ENCODE results near the gene PLA2G2D.

PLA2G2D gene

DNA sequence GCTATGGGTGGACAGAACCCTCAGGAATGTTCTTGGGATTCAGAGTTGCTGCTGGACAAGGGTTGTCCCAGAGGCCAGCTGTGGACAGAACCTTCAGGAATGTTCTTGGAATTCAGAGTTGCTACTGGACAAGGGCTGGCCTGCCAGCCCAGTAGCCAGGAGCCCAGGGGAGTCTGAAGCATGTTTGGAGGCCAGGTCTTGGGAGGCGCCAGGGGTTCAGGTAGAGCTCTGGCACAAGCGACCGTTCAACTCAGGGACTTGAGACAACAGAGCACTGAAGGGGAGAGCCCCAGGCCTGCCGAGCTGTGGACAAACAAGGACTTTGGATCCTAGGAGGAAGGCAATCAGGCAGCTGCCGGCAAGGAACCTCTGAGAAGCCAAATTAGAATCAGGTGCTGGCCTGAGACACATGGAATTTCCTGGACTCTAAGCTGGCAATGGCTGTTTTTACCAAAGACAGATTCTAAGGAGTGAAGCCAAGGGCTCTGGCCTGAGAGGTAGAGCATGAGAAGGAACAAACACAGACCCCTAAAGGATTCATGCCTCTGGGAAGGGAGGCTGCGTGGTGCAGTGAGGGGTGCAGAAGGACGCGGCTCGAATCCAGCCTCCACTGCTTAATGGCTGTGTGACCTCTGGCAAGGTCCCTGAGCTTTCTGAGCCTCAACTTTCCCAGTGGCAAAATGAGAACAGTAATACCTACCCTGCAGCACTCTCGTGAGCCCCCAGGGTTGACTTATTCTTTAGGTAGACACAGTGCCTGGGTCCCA lies 36.0 kb downstream of the PLA2G2D start:
- no peak for DNase-seq

DNA sequence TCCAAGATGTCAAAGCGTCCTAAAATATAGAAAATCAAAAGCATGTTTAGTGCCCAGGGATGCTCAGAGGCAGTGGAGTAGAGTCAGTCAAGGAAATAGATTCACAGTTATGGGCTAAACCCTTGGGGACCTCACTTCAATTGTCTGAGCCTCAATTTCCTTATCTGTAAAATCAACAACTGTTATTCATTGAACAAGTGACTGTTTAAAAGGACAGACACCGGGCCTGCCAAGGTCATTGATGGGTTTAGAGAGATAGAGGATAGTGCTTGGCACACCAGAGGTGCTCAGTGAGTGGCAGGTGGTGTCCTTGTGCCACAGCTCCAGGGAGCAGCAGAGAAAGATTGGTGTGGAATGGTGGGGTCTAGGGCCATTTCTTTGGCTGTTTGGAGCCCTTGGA lies 36.6 kb downstream of the PLA2G2D start:
- DNase-seq: no peak

DNA sequence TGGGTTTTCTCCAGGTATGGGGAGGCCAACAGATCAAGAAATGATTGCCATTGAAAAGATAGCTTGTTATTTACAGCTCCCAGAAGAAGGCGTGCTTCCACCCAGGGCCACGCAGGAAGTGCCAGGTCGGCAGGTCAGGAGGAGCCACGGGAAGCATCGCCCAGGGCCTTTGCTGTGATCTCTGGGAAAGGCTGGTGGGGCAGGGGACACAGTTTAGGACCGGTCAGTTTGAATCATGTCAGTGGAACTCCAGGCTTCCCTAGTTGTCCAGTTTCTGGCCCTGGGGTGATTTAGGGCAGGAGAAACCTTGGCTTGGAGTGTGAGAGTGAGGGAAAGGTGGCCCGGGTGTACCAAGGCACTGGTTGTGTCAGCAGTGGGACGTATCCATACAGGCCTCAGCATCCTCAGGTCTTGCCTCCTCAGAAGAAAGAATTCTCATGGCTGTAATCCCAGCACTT lies 38.0 kb downstream of the PLA2G2D start:
- no peak for DNase-seq

DNA sequence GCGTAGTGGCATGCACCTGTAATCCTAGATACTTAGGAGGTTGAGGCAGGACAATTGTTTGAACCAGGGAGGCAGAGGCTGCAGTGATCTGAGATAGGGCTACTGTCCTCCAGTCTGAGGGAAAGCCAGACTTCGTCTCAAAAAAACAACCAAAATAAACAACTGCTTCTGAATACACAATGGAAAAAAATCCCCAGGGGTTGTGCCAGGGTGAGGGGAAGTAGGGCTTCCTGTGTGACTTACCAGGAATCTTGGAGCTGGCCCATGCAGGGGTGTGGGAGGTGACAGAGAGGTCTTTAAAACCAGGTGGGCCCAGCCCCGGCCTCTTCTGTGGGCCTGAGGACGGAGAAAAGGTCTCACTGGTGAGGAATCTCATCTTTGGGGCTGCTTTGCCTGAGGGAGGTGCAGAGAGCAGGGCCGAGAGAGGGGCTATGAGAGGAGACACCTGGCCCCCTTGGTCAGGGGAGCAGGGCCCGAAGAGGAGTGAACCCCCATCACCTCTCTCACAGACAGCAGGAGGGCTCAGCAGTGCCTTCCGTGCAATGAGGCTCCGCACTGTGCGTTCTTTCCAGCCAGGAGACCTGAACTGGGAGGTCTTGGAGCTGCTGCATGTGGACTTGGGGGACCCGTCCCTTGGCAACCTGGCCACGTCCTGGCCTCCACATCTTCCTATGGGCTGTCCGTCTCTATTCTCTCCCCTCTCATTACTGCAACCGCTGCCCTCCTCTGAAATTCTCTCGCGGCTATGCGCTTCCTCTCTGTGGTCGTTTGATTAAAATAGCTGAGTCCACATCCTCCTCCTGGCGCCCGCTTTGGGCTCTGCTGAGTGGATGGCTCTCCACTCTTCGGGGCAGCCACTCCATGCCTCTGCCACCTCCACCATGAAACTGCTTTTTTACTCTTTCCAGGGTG lies 38.6 kb downstream of the PLA2G2D start:
- DNase-seq: no peak

DNA sequence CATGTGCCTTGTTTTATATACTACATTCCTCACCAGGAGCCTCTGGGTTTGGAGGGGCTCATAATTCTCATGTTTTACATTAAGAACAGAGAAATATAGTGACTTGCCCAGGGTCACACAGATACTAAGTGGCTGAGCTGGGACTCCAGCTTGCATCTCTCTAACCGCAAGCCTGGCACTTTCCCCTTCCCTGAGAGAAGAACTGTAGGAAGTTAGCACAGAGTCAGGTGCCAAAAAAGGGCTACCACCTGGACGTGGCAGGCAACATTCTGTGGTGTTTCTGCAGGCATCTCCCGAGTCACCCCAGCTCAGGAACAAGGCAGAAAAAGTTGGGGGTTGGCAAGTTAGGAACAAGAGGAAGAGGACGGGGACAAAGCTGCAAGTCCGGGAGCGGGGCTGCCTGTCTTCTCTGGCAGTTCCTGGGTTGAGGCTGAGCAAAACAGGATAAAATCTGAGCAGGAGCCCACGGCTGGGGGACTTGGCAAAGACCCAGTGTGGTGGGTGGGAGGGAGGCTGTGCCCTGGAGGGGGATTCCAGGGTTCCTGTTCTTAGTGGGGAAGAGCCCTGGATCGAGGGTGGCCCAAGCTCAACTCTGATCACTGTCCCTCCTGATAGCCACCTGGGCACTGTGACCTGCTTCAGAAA lies 39.6 kb downstream of the PLA2G2D start:
- no peak for DNase-seq

DNA sequence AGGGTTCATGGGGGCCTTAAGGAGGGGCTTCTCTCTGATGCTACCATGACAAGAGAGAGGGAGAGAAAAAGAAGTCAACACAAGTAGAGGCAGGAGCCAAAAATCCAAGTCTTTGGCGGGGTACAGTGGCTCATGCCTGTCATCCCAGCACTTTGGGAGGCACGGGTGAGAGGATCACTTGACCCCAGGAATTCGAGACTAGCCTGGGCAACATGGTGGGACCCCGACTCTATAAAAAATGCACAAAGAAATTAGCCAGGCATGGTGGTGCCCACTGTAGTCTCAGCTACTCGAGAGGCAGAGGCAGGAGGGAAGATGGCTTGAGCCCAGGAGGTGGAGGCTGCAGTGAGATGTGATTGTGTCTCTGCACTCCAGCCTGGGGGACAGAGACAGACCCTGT lies 40.6 kb downstream of the PLA2G2D start:
- no peak for DNase-seq

DNA sequence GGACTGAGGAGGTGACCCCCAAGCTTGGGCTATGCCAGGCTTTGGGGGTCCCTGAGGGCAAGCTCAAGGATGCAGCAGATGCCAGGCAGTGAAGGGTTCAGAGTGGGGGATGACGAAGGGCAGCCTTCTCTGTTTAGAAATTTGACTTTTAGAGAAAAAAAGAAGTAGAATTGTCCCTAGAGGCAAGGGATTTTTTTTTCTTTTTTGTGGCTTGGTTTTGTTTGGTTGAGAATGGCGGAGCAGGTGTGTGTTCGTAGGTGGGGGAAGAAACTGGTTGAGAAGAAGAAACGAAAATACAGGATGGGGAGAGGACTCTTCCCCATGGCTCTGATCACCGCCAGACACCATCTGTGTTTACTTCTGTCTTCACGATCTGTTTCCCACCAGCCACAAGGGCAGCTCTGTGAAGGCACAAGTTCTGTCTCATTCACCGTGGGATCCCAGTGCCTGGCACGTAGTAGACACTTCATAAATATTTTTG lies 41.1 kb downstream of the PLA2G2D start:
- no peak for DNase-seq

DNA sequence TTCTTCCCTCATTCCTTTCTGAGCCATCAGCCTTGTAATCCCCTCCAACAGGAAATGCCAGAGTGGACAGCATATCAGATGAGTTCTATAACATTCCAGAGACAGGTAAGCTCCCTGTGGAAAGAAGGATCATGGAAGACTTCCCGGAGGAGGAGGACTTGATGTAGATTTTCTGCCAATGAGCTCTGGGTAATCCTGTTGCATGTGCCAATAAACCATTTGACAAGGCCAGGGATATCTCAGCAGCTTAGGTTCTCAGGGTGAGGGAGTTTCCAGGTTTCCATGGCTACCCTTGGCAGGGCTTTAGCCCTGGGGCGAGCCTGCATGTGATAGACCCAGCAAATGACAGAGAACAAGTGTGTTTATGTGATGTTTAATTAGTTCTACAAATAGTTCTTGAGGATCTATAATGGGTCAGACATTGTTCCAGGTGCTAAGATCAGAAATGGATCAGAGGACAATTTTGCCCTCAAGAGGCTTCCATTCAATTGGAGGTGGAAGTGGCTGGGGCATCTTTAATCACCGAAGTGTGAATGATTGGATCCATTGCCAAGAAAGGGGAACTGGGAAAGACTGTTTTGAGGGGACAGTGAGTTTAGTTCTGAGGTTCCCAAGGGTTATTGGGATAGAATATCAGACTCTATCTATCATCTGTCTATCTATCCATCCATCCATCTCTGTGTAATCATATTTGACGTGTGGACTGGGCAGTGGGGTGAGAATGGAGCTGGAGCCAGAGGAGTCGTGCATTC lies 42.5 kb downstream of the PLA2G2D start:
- no peak for DNase-seq

DNA sequence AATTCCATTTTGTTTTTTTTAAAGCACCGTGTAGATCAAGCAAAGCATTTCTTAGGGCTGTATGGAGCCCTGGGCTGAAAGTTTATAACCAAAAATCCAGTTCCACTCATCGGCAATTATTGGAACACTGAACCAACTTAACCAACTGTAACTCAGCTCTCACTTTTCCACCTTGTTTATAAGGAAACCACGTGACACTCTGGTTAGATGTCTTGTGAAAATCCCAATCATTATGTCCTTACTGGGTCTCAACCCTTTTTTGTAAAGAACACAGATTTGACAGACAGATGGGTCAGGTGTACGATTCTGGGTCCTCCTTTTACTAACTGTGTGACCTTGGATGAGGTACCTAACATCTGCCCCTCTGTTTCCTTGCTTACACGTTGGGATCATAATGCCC lies 43.1 kb downstream of the PLA2G2D start:
- DNase-seq: no peak

DNA sequence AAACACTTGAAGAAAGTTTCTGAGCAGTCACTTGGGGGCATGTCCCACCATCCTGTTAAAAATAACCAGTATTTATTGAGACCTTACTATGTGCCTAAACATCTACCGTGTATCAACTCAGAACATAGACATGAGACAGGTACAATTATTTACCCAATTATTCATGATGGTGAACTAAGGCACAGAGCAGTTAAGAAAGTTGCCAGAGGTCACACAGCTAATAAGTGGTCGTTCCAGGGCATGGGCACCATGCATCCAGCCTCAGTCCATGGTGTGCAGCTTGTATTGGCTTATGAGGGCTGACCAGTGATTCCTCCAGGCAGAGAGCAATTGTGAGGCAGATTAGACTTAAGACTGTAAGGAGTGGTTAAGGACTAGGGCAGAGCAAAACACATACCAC lies 44.0 kb downstream of the PLA2G2D start:
- DNase-seq: no peak

DNA sequence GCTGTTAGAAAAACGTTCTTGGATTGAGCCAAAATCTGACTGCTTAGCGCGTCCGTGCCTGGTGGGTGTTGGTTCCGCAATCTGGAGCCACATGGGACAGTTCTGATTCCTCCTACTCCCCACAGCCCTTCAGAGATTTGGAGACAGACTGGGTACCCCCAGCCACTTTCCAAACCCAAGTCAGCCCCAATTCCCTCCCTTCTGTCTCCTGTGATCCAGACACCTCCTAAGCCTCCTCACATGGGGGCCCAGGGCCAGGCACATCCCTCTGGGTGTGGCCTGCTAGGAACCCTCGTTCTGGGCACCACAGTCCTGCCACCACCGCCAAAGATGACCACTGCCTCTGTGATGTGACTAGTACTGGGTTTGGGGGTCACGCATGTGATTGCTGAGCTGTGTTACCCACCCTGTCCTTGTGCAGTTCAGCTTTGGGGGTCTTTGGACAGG lies 44.6 kb downstream of the PLA2G2D start:
- no peak for DNase-seq

DNA sequence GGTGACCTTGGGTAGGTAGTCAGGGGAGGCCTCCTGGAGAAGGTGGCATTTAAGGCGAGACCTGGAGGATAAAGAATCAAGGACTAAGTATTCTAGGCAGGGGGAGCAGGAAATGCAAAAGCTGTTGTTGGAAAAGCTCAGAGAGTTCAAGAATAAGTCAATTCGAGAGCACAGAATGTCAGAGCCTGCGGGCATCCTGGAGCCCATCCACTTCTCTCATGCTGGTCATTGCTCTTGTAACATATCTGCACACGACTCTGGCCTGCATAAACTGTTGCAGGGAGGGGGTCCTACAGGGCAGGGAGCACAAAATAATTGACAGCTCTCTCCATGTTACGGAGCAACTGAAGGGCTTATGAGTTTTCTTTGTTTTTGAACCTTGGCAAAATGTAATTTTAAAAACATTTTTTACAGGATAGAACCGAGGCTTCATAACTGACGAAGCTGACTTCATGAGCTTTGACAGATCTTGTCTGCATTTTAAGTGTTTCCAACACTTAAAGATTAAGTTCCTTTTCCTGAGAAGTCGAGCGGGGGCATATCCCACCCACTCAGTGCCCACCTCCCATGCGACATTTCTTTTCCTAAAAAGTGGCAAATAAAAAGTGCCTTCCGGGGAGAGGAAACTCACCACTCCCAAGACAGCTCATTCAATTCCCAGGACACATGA lies 45.1 kb downstream of the PLA2G2D start:
- no peak for DNase-seq

DNA sequence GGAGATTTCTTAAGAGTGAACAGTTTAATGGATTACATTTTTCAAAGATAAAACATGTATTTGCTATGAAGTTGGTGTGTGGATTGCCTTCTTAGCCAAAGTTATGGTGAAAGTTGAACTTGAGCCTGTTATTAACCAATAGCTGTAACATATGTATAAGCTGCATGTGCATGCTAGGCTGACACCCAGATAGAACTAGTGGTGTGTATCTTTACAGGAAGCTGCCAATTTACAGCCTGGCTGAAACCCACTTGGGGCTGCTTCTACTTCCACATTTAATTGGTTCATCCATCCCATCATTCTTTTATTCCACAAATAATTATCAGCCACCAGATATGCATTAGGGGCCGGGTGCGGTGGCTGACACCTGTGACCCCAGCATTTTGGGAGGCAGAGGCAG lies 46.1 kb downstream of the PLA2G2D start:
- no peak for DNase-seq

DNA sequence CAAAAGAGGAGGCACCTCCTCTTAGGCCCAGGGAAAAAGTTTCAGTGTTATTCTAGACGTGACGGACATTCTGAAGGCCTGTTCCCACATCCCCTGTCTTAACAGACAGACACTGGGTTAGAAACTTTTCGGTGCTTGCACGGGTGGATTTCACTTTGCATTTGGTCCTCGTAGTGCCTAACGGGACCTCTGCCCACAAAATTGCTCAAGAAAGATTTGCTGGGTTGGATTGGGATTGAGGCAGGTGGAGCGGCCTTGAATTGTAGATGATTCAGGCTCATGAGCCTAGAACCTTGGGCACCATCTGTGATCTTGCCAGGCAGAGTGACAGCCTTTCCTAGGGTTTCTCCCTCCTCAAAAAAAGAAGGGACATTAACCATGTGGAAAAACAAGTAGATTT lies 46.6 kb downstream of the PLA2G2D start:
- no peak for DNase-seq

DNA sequence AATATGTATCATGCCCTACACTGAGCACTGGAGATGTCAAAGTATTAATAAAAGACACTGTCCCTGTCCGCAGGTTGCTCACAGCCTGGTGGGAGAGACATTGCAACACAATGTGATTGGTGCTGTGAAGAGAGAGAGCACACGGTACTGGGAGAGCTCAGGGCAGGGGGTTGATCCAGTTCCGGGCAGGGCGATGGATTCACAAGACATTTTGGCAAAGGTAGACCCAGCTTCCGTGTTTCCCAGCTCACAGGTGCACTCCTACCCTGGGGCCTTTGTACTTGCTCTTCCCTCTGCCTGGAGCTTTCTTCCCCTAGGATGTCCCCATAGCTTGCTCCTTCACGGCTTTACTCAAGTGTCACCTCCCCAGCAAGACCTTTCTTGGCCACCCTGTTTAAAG lies 47.9 kb downstream of the PLA2G2D start:
- no peak for DNase-seq

DNA sequence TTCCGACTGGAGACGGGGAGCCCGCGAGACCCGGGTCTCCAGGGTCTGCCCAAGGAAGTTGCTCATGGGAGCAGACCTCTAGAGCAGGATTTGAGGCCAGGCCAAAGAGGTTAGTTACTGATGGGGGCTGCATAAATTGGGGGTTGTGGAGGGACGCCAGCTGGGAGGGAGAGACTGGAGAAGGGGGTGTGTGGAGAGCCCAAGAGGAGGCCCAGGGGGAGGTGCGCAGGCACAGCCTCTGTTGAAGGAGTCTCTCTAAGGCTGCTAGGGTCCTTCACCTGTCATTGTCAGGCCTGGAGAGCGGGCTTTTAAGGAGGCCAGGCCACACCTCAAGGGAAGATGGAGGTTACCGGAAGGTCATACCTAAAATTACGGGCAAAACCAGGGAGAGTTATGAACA lies 49.0 kb downstream of the PLA2G2D start:
- DNase-seq: no peak

DNA sequence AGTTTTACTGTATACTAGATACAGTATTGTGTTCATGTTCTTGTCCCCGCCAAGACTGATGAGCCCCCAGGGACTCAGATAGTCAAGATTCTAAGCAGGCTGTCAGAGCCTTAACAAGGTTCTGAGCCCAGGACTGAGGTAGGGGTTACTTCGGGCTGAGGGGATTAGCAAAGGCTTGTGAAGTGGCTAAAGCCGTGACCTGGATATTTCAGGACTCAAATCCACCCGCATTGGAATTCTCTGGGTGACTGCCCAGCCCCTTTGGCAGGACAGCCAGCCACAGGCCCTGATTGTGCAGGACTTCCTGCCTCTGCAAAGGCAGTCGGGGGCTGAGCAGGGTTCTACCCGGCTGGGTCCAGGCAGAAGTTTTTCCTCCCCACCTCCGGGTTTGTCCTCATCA lies 49.5 kb downstream of the PLA2G2D start, which contains the start of gene PLA2G5:
TSS of gene PLA2G5 (plus strand) at position 321 of the 400 bp plus-strand sequence. CDS start 14,637 bp downstream, outside the sequence.
- no peak for DNase-seq

DNA sequence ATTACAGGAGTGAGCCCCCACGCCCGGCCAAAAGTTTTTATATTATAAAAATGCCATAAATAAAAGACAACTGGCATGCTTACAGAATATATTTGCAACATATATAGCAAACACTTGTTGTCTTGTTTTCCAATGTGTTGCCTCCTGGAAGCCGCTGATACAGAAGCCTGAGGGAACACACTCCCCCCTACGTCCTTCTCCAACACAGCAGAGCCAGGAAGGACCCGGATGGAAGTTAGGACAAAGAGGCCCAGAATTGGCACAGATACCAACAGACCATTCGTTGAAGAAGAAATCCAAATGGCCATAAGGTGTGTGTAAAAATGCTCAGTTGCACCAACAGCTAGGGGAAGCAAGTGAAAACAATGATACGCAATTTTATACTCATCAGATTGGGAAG lies 50.6 kb downstream of the PLA2G2D start:
- no peak for DNase-seq

DNA sequence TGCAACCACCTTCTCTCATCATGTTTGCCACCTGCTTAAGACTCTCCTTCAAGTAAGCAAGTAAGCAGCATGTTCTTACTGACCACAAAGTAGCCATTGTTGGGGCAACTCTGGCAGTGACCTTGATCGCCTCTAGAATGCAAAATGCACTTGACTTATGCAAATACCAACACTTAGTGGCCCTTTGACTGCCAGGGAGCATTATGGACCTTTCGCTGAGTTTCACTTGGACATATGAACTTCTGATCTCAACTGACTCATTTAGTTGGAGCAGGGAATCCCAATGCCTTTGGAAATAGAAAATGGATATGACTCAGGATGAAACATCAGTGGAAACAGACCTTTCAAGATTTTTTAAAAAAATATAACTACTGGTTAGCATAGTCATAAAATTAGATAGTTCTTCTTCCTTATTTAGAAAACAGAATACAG lies 55.5 kb downstream of the PLA2G2D start:
- no peak for DNase-seq
